HuH-7 (cell line): Measurements from ENCODE around the gene TMEM121.
"Not testable (repeated sequence)": the region's sequence is repeated elsewhere in the genome, so short reads cannot be mapped to it uniquely, and the experiment has no call there.

Experiments
- DNase-seq: peaks from one replicate; pipeline ENCODE4 v3.0.0; 2011; ENCODE audit warnings: low spot score

Gene TMEM121

GRCh38 chr14:105570482-105570881 lies 44.1 kb downstream of the TMEM121 start:
- DNase-seq, result no peak

GRCh38 chr14:105571181-105571951 lies 45.0 kb downstream of the TMEM121 start:
- DNase-seq, result not testable (repeated sequence)

GRCh38 chr14:105572063-105572462 lies 45.7 kb downstream of the TMEM121 start:
- not testable (repeated sequence) for DNase-seq

GRCh38 chr14:105573841-105574240 lies 47.5 kb downstream of the TMEM121 start:
- DNase-seq, result not testable (repeated sequence)

GRCh38 chr14:105574411-105574810 lies 48.0 kb downstream of the TMEM121 start:
- DNase-seq, result not testable (repeated sequence)

GRCh38 chr14:105575016-105575700 lies 48.8 kb downstream of the TMEM121 start:
- not testable (repeated sequence) for DNase-seq

- DNase-seq, result no peak
These were observed 50.2 kb downstream of the TMEM121 start for GRCh38 chr14:105576525-105577088.

GRCh38 chr14:105577314-105577861 lies 51.0 kb downstream of the TMEM121 start:
- no peak for DNase-seq

GRCh38 chr14:105578070-105578469 lies 51.7 kb downstream of the TMEM121 start:
- no peak for DNase-seq

- not testable (repeated sequence) for DNase-seq
These were observed 52.8 kb downstream of the TMEM121 start for GRCh38 chr14:105579221-105579620.
